ENCODE measurements around the gene CHST3. TPM values are rescaled to one million over a fixed set of nuclear protein-coding genes. Genes with fewer than 3 reads are reported as not detected.

CHST3 gene
- total and polyA plus RNA-seq, 9 donors = 16.4 to 69.2 (median 36.1) TPM

- H3K4me3 ChIP-seq = peak overlapping the region; percentile 3
- no peaks in the 10 kb centered on the region for H3K27me3 ChIP-seq
- peak overlapping the region; percentile 21 to 78 for H3K27ac ChIP-seq
- peaks cover 35% of the 10 kb centered on the region for H3K4me1 ChIP-seq (ENCODE audit: insufficient read depth)
- intact Hi-C loops (cut with DNase I) = no loop called here
- TF ChIP-seq POLR2A (IDR thresholded peaks at IDR 0.05) (no peak), CTCF (IDR thresholded peaks at IDR 0.05) (no peak), EP300 (IDR thresholded peaks at IDR 0.05) (no peak)
- H3K36me3 ChIP-seq = no peaks in the 10 kb centered on the region
- peak; percentile 61 to 76 (median 63) for DNase-seq
- H3K9me3 ChIP-seq = no peaks in the 10 kb centered on the region
- WGBS, 3 donors = 5 to 13% (median 9%) methylated on average over 5 of the region's 5 CpGs
Measured at GRCh38 chr10:71998840-71999194, 34.6 kb downstream of the CHST3 start.

GRCh38 chr10:71999360-72000072, 35.3 kb downstream of the CHST3 start:
- Histone ChIP-seq H3K27ac (peak overlapping the region; percentile 14 to 78), H3K4me1 (ENCODE audit: insufficient read depth) (peaks cover 35% of the 10 kb centered on the region), H3K36me3 (no peaks in the 10 kb centered on the region), H3K9me3 (no peaks in the 10 kb centered on the region), H3K4me3 (peak overlapping the region; percentile 3), H3K27me3 (no peaks in the 10 kb centered on the region)
- 6 to 14% (median 6%) methylated on average over 21 of the region's 21 CpGs for WGBS, 3 donors
- DNase-seq = peak; percentile 94 to 97 (median 95)
- no peak for TF ChIP-seq CTCF (IDR thresholded peaks at IDR 0.05)
- peak; percentile 18 for TF ChIP-seq EP300 (IDR thresholded peaks at IDR 0.05)
- intact Hi-C loops (cut with DNase I) = loop anchor here in 1 of 4 donors (5.0 kb wide), 1 partner anchor 32 kb away; no protein-coding TSS in a partner anchor

- no peaks in the 10 kb centered on the region for H3K9me3 ChIP-seq
- H3K4me1 ChIP-seq (ENCODE audit: insufficient read depth) = peaks cover 35% of the 10 kb centered on the region
- peak overlapping the region in 1 of 2 donors; percentile 78 for H3K27ac ChIP-seq
- intact Hi-C loops (cut with DNase I) = loop anchor here in 1 of 4 donors (5.0 kb wide), 1 partner anchor 33 kb away; no protein-coding TSS in a partner anchor
- no peaks in the 10 kb centered on the region for H3K27me3 ChIP-seq
- WGBS, 3 donors = 37 to 40% (median 38%) methylated on average over 14 of the region's 14 CpGs
- H3K36me3 ChIP-seq = no peaks in the 10 kb centered on the region
- no peak overlapping the region for H3K4me3 ChIP-seq
- TF ChIP-seq POLR2A (IDR thresholded peaks at IDR 0.05) = no peak
- TF ChIP-seq EP300 (IDR thresholded peaks at IDR 0.05) = no peak
- no peak for TF ChIP-seq CTCF (IDR thresholded peaks at IDR 0.05)
- DNase-seq = peak in 2 of 5 donors; percentile 49 to 53
Measured at GRCh38 chr10:72000073-72001032, 36.2 kb downstream of the CHST3 start.

- intact Hi-C loops (cut with DNase I) = loop anchor here in 1 of 4 donors (5.0 kb wide), 1 partner anchor 34 kb away; no protein-coding TSS in a partner anchor
- Histone ChIP-seq H3K36me3 (no peaks in the 10 kb centered on the region), H3K4me3 (no peak overlapping the region), H3K27ac (peak overlapping the region in 1 of 2 donors; percentile 78), H3K27me3 (no peaks in the 10 kb centered on the region), H3K4me1 (ENCODE audit: insufficient read depth) (peaks cover 33% of the 10 kb centered on the region), H3K9me3 (no peaks in the 10 kb centered on the region)
- TF ChIP-seq EP300 (IDR thresholded peaks at IDR 0.05) (no peak), CTCF (IDR thresholded peaks at IDR 0.05) (no peak), POLR2A (IDR thresholded peaks at IDR 0.05) (no peak)
- WGBS, 3 donors = 52 to 60% (median 52%) methylated on average over 4 of the region's 4 CpGs
- peak in 1 of 5 donors; percentile 40 for DNase-seq
Measured at GRCh38 chr10:72001033-72001395, 36.8 kb downstream of the CHST3 start.
